ENCODE measurements around the gene MBP.

GRCh38 chr18:77005651-77006195 lies 126.9 kb downstream of the MBP start:
- no peak for TF ChIP-seq POLR2AphosphoS5 (IDR thresholded peaks at IDR 0.05; ENCODE audit: low read depth, low read length)
- TF ChIP-seq POLR2A (IDR thresholded peaks at IDR 0.05; ENCODE audit: low read depth, low read length) = no peak
- no peak for TF ChIP-seq TAF1 (IDR thresholded peaks at IDR 0.05; ENCODE audit: borderline replicate concordance, low read depth, low read length)

Data from GM12892 (cell line).